ENCODE results near the gene RNF157.
A peak's percentile ranks its signal among the peaks of the same experiment; 100 is the strongest.

Gene RNF157

DNA sequence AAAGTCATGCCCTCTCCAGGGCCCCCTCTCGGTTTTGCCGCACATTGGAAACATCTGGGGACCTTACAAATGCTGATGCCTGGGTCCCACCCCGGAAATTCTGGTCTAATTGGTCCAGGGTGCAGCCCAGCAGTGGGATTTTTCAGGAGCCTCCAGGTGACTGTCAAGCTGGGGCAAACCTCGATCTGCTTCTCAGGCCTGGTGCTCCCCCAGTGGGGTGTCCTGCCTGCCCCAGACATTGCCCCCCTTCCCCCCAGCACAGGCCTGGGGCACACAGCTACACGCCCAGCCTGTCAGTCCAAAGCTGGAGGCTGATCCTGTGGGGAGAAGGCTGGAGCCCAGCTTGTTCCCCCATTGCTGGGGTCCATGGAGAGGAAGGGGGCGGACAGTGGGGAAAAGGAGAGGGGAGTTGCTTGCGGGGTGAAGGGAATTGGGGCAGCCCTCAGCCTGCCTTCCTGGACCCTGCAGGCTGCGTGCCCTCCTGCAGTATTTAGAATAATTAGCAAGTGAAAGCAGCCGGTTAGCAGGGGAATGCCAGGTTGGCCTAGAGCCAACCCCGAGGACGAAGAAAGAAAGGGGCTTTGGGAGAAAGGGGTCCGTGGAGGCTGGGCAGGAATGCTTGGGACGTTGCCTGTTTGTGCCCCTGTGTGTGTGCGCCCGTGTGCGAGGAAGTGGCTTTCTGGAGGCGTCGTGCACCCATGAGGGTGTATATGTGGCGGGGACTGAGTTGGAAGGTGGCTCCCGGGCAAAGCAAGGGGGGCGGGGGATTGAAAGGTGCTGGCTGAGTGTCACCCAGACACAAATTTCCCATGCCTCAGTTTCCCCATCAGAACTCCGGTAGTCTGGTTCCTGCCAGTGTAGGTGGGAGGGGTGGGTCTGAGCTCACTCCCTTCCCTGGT, 105.1 kb downstream of the RNF157 start:
- H3K36me3 ChIP-seq (ENCODE audit: control insufficient read depth in 2 of 2, insufficient read depth in 1 of 2, low read length in 2 of 2), result no peaks in the 10 kb centered on the region
- ChIA-PET POLR2A (interaction anchor here (1.2 kb wide), 1 partner anchor 12 kb away, joined by 3 read pairs; no protein-coding TSS in a partner anchor), CTCF (interaction anchor here (0.6 to 1.6 kb wide), 4 partner anchors 12 to 273 kb away, joined by 3 to 10 read pairs (median 3); no protein-coding TSS in a partner anchor)
- H3K27ac ChIP-seq (ENCODE audit: extremely low read depth, low read depth, low read length), result no peak overlapping the region
- no peak for TF ChIP-seq ZNF501 (tag by site-specific recombination; IDR thresholded peaks at IDR 0.05)
- TF ChIP-seq ZNF670 (tag by site-specific recombination; IDR thresholded peaks at IDR 0.05; ENCODE audit: low read depth), result no peak
- TF ChIP-seq ZFP3 (tag by site-specific recombination; IDR thresholded peaks at IDR 0.05; ENCODE audit: low read depth), result no peak
- 0 out of 2 replicates have a peak, but pooled peaks have one; percentile 13 for TF ChIP-seq ZIC2 (tag by site-specific recombination; IDR thresholded peaks at IDR 0.05)
- TF ChIP-seq ZBTB20 (tag by site-specific recombination; IDR thresholded peaks at IDR 0.05), result peak; percentile 76
- TF ChIP-seq ZNF146 (tag by site-specific recombination; IDR thresholded peaks at IDR 0.05), result no peak
- no peak for TF ChIP-seq ZNF416 (tag by site-specific recombination; IDR thresholded peaks at IDR 0.05)
- TF ChIP-seq ZNF621 (tag by site-specific recombination; IDR thresholded peaks at IDR 0.05), result no peak
- TF ChIP-seq ZNF138 (tag by site-specific recombination; IDR thresholded peaks at IDR 0.05; ENCODE audit: borderline replicate concordance), result no peak
- TF ChIP-seq, protein P1, sequence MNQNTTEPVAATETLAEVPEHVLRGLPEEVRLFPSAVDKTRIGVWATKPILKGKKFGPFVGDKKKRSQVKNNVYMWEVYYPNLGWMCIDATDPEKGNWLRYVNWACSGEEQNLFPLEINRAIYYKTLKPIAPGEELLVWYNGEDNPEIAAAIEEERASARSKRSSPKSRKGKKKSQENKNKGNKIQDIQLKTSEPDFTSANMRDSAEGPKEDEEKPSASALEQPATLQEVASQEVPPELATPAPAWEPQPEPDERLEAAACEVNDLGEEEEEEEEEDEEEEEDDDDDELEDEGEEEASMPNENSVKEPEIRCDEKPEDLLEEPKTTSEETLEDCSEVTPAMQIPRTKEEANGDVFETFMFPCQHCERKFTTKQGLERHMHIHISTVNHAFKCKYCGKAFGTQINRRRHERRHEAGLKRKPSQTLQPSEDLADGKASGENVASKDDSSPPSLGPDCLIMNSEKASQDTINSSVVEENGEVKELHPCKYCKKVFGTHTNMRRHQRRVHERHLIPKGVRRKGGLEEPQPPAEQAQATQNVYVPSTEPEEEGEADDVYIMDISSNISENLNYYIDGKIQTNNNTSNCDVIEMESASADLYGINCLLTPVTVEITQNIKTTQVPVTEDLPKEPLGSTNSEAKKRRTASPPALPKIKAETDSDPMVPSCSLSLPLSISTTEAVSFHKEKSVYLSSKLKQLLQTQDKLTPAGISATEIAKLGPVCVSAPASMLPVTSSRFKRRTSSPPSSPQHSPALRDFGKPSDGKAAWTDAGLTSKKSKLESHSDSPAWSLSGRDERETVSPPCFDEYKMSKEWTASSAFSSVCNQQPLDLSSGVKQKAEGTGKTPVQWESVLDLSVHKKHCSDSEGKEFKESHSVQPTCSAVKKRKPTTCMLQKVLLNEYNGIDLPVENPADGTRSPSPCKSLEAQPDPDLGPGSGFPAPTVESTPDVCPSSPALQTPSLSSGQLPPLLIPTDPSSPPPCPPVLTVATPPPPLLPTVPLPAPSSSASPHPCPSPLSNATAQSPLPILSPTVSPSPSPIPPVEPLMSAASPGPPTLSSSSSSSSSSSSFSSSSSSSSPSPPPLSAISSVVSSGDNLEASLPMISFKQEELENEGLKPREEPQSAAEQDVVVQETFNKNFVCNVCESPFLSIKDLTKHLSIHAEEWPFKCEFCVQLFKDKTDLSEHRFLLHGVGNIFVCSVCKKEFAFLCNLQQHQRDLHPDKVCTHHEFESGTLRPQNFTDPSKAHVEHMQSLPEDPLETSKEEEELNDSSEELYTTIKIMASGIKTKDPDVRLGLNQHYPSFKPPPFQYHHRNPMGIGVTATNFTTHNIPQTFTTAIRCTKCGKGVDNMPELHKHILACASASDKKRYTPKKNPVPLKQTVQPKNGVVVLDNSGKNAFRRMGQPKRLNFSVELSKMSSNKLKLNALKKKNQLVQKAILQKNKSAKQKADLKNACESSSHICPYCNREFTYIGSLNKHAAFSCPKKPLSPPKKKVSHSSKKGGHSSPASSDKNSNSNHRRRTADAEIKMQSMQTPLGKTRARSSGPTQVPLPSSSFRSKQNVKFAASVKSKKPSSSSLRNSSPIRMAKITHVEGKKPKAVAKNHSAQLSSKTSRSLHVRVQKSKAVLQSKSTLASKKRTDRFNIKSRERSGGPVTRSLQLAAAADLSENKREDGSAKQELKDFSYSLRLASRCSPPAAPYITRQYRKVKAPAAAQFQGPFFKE (tag by site-specific recombination; IDR thresholded peaks at IDR 0.05; ENCODE audit: borderline replicate concordance), result no peak
- TF ChIP-seq ZNF354C (tag by site-specific recombination; IDR thresholded peaks at IDR 0.05; ENCODE audit: borderline replicate concordance, low read depth), result no peak
- TF ChIP-seq, protein P2, sequence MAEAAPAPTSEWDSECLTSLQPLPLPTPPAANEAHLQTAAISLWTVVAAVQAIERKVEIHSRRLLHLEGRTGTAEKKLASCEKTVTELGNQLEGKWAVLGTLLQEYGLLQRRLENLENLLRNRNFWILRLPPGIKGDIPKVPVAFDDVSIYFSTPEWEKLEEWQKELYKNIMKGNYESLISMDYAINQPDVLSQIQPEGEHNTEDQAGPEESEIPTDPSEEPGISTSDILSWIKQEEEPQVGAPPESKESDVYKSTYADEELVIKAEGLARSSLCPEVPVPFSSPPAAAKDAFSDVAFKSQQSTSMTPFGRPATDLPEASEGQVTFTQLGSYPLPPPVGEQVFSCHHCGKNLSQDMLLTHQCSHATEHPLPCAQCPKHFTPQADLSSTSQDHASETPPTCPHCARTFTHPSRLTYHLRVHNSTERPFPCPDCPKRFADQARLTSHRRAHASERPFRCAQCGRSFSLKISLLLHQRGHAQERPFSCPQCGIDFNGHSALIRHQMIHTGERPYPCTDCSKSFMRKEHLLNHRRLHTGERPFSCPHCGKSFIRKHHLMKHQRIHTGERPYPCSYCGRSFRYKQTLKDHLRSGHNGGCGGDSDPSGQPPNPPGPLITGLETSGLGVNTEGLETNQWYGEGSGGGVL (tag by site-specific recombination; IDR thresholded peaks at IDR 0.05), result no peak
- TF ChIP-seq RBAK (tag by site-specific recombination; IDR thresholded peaks at IDR 0.05), result no peak
- H3K4me1 ChIP-seq (ENCODE audit: control insufficient read depth, insufficient read depth, low read length), result peaks cover 4% of the 10 kb centered on the region
- no peak overlapping the region for H3K4me3 ChIP-seq (ENCODE audit: low read depth, low read length)
- H3K9me3 ChIP-seq (ENCODE audit: control insufficient read depth, insufficient read depth, low read depth, low read length), result no peaks in the 10 kb centered on the region

DNA sequence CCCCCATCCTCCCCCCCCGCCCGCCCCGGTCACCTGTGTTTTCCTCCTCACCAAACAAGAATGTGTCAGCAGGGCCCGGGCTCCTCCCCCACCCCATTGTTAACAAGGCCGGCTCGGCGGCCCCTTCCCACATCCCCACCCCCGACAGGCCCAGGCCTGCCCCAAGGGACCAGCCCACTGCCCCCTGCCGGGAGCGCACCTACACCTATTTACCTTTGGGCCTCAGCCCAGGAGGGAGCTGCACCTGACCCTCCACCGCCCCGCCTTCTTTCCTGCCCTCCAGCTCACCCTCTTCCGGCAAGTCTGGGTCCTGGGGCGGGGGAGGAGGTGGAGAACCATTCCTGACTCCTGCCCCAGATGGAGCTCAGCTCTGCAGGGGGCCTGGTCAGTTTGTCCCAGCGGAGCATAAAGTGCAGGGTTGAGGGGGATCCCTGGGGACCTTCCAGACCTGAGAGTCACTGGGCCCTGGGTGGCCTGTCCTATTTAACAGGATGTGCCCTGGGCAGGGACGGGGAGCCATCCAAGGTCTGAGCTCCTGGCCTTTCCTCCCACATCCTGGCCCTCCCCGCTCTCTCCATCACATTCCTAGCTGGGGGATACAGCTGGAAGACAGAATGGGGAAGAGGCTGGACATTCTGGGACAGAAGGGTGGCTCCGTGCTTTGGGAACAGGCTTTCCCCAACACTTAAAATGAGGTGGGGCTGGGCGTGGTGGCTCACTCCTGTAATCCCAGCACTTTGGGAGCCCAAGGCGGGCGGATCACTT, 107.5 kb downstream of the RNF157 start:
- Histone ChIP-seq H3K27ac (ENCODE audit: extremely low read depth, low read depth, low read length) (no peak overlapping the region), H3K4me3 (ENCODE audit: low read depth, low read length) (no peak overlapping the region), H3K36me3 (ENCODE audit: control insufficient read depth in 2 of 2, insufficient read depth in 1 of 2, low read length in 2 of 2) (no peaks in the 10 kb centered on the region), H3K9me3 (ENCODE audit: control insufficient read depth, insufficient read depth, low read depth, low read length) (no peaks in the 10 kb centered on the region), H3K4me1 (ENCODE audit: control insufficient read depth, insufficient read depth, low read length) (peaks cover 4% of the 10 kb centered on the region)
- POLR2A ChIA-PET, result interaction anchor here (0.5 to 2.5 kb wide), 11 partner anchors 8 to 551 kb away, joined by 3 to 11 read pairs (median 4); partner anchors contain the start of genes EXOC7, FOXJ1 and UBALD2
- CTCF ChIA-PET, result interaction anchor here (0.5 to 2.8 kb wide), 11 partner anchors 7 to 147 kb away, joined by 3 to 14 read pairs (median 7); no protein-coding TSS in a partner anchor
- peak; percentile 55 for TF ChIP-seq SP7 (tag by site-specific recombination; IDR thresholded peaks at IDR 0.05)
- TF ChIP-seq, protein P3, sequence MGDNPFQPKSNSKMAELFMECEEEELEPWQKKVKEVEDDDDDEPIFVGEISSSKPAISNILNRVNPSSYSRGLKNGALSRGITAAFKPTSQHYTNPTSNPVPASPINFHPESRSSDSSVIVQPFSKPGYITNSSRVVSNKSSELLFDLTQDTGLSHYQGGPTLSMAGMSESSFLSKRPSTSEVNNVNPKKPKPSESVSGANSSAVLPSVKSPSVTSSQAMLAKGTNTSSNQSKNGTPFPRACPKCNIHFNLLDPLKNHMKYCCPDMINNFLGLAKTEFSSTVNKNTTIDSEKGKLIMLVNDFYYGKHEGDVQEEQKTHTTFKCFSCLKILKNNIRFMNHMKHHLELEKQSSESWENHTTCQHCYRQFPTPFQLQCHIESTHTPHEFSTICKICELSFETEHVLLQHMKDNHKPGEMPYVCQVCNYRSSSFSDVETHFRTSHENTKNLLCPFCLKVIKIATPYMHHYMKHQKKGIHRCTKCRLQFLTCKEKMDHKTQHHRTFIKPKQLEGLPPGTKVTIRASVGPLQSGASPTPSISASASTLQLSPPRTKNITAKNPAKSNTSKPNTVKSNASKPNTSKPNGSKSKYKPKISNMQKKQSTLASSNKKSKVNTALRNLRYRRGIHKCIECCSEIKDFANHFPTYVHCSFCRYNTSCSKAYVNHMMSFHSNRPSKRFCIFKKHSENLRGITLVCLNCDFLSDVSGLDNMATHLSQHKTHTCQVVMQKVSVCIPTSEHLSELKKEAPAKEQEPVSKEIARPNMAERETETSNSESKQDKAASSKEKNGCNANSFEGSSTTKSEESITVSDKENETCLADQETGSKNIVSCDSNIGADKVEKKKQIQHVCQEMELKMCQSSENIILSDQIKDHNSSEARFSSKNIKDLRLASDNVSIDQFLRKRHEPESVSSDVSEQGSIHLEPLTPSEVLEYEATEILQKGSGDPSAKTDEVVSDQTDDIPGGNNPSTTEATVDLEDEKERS (tag by site-specific recombination; IDR thresholded peaks at IDR 0.05), result no peak
- TF ChIP-seq, protein P4, sequence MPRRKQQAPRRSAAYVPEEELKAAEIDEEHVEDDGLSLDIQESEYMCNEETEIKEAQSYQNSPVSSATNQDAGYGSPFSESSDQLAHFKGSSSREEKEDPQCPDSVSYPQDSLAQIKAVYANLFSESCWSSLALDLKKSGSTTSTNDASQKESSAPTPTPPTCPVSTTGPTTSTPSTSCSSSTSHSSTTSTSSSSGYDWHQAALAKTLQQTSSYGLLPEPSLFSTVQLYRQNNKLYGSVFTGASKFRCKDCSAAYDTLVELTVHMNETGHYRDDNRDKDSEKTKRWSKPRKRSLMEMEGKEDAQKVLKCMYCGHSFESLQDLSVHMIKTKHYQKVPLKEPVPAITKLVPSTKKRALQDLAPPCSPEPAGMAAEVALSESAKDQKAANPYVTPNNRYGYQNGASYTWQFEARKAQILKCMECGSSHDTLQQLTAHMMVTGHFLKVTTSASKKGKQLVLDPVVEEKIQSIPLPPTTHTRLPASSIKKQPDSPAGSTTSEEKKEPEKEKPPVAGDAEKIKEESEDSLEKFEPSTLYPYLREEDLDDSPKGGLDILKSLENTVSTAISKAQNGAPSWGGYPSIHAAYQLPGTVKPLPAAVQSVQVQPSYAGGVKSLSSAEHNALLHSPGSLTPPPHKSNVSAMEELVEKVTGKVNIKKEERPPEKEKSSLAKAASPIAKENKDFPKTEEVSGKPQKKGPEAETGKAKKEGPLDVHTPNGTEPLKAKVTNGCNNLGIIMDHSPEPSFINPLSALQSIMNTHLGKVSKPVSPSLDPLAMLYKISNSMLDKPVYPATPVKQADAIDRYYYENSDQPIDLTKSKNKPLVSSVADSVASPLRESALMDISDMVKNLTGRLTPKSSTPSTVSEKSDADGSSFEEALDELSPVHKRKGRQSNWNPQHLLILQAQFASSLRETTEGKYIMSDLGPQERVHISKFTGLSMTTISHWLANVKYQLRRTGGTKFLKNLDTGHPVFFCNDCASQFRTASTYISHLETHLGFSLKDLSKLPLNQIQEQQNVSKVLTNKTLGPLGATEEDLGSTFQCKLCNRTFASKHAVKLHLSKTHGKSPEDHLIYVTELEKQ (tag by site-specific recombination; IDR thresholded peaks at IDR 0.05; ENCODE audit: borderline replicate concordance), result no peak; the same call in 1 of the 2 replicates
- TF ChIP-seq ZNF596 (tag by site-specific recombination; IDR thresholded peaks at IDR 0.05), result no peak

Data from HEK293 (cell line).